HG03432 (cell line): Measurements from ENCODE around the gene CLCF1.
A peak's percentile ranks its signal among the peaks of the same experiment; 100 is the strongest.

Experiments
- ATAC-seq: cut with Tn5 transposase; IDR thresholded peaks from one replicate; pipeline ENCODE4 v1.9.1; 2021; ENCODE audit warnings: mild to moderate bottlenecking, moderate library complexity; ENCODE audit not compliant: unreplicated experiment

Gene CLCF1

DNA sequence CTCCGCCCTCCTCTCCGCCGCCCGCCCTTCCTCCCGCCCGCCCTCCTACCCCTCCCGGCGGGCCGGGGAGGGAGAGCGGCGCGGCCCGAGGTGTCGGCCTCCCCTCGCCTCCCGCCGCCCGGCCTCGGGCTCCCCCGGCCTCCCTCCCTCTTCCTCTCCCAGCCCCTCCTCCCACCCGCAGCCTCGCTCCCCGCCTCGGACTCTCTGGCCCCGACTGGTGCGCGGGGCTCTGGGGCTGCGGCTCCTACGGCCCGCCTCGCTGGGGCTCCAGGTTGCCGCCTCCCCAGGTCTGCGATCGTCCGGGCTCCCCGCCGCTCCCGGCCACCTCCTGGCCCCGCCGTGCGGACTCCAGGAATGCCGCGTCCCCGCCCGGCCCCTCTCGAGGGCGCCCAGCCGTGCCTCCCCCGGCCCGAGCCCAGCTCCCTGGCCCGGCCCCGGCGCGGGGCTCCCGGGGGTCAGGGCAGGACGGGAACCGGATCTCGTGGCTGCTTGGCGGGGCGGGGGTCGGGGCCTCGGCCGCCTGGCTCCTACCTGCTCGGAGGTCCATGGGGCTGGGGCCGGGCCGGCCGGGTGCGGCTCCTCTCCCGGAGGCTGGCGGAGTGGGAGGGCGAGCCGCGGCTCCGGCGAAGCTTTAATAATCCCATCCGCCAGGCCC lies at the start of gene CLCF1:
CLCF1 (minus strand) TSS at position 606 of the 655 bp plus-strand sequence; CDS start at position 547, 59 bp downstream.
- ATAC-seq: no peak

DNA sequence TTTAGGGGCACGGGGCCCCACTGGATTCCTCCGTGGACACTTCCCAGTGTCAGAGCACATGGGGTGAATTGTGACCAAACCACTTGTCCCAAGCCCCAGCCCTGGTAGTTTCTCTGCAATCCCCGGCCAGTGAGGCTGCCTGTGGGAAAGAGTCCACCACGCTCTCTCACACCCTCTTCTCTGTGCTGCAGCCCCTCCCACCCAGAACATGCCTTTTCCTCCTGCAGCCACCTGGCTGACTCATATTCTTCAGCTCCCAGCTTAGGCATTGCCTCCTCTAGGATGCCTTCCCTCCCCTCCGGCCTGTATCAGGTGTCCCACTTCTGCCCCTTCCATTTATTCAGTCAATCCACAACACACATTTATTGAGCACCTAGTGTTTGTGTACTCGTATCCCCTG lies 49.5 kb upstream of the CLCF1 start:
- ATAC-seq: no peak

DNA sequence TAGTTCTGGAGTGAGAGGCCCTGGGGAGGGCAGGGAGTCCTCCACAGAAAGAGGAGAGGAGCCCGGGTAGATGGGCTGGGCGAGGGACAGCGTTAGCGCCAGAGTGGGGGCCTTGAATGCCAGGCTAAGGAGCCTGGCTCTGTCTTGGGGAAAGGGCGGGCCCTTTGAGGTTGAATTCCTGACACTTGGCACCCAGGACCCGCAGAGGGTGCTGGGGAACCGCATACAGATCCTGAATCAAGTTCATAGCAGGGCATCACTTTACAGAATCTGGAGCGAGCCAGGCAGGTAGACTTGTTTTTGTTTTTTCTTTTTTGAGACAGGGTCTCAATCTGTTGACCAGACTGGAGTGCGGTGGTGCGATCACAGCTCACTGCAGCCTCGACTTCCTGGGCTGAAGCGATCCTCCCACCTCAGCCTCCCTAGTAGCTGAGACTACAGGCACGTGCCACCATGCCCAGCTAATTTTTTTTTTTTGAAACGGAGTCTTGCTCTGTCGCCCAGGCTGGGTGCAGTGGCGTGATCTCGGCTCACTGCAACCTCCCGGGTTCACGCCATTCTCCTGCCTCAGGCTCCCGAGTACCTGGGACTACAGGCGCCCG lies 48.1 kb upstream of the CLCF1 start:
- ATAC-seq: no peak

DNA sequence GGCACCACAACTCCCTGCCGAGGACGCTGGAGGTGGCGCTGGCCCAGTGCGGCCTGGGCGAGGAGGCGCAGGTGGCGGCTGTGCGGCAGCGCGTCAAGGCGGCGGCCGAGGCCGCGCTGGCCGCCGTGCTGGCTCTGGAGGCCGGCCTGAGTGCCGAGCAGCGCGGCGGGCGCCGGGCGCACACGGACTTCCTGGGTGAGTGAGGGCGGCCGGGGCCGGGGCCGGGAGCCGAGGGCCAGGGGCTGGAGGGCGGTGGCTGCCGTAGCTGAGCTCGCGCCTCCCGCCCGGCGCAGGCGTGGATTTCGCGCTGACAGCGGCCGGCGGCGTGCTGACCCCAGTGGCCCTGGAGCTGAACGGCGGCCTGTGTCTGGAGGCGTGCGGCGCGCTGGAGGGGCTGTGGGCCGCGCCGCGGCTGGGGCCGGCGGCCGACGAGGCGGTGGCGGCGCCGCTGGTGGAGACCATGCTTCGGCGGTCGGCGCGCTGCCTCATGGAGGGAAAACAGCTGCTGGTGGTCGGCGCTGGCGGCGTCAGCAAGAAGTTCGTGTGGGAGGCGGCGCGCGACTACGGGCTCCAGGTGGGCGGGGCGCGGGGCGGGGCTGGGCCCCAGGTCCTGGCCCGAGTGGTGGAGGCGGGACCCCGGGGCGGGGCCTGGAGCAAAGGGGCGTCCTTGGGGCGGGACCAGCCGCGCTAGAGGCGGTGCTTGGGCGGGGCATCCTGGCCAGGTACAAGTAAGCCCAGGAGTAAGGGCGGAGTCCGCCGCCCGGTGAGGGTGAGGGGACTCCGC lies 47.4 kb upstream of the CLCF1 start:
- peak; percentile 83 for ATAC-seq

DNA sequence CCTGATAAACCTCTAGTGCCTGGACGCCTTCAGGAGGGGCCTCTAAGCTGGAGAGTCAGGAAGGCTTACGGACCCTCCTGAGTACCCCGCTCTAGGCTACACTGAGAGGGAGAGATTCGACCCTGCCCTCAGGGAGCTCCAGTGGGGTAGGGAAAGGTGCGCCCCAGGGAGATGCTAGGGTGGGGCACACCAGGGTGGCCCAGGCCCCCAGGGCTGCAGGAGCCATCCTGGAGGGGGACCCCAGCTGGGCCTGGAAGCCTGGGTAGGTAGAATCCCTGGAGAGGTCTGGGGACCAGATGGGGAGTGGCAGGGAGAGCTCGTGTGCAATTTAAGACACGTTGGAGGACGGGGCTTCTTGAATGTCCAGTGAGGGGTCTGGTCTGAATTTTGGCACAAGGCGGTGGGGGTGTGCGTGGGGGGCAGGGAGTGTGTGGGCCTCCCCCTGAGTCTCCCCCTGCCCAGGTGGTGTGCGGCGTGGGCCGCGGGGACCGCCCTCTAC lies 46.8 kb upstream of the CLCF1 start:
- ATAC-seq: no peak

DNA sequence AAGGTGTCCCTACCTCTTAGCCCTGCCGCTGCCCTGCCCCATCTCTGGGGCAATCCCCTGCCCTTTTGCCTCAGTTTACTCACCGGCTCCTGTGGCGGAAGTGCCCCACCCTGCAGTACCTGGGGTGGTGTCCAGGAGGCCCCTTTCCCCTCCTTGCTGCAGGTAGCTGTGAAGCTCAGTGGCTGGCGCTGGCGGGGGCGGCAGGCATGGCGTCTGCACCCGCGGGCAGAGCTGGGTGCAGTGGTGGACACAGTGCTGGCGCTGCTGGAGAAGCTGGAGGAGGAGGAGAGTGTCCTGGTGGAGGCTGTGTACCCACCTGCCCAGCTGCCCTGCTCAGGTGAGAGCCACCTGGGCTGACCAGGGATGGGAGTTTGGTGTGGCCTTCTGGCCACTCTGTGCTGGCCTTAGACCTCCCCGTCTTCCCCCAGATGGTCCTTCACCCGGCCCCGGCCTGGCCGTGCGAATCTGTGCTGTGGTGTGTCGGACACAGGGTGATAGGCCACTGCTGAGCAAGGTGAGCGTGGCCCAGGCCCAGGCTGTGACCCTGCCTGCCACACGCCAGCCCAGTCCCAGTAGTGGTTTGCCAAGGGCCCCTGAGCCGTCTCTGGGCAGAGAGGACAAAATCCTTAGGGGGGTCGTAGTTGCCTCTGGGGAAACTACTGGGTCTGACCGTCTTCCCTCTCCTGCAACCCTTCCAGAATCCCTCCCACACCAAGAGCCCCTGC lies 46.1 kb upstream of the CLCF1 start:
- no peak for ATAC-seq

DNA sequence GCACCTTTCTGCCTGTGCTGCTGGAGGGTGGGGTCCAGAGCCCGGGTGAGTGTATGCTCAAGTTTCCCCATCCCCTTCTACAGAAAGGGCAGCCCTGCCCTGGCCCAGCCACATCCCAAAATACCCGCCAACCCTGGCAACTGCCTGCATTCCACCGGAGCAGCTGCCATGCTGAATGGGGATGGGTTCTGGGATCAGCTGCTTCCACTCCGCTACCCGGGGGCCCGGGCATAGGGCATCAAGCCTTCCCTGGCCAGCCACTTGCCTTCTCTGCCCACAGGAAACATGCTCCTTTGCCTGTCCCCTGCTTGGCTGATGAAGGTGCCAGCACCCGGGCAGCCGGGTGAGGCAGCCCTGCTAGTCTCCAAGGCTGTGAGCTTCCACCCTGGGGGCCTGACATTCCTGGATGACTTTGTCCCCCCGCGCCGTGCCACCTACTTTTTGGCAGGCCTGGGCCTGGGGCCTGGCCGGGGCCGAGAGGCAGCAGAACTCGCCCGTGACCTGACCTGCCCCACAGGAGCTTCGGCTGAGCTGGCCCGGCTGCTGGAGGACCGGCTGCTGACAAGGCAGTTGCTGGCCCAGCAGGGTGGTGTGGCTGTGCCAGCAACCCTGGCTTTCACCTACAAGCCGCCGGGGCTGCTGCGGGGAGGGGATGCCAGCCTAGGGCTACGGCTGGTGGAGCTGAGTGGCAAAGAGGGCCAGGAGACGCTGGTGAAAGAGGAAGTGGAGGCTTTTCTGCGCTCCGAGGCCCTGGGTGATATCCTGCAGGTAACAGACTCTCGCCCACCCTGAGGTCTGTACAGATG lies 45.3 kb upstream of the CLCF1 start:
- ATAC-seq: no peak

DNA sequence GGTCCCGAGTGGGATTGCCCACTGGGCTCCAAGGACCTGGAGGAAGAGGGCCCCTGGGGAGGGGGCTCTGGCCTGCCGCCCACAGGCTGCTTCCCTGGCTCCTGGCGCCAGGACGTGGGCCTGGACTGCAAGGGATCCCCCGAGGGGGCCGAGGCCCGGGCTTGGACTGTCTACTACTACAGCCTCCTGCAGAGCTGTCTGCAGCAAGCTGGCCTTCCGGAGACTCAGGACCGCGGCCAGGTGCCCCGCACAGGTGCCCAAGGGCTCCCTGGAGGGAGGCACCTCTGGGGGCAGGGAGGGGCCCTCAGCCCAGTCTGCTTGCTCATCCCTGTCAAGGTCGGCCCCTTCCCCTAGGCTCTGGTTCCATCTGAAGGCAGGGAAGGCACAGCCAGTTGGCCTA lies 44.0 kb upstream of the CLCF1 start:
- ATAC-seq: no peak

DNA sequence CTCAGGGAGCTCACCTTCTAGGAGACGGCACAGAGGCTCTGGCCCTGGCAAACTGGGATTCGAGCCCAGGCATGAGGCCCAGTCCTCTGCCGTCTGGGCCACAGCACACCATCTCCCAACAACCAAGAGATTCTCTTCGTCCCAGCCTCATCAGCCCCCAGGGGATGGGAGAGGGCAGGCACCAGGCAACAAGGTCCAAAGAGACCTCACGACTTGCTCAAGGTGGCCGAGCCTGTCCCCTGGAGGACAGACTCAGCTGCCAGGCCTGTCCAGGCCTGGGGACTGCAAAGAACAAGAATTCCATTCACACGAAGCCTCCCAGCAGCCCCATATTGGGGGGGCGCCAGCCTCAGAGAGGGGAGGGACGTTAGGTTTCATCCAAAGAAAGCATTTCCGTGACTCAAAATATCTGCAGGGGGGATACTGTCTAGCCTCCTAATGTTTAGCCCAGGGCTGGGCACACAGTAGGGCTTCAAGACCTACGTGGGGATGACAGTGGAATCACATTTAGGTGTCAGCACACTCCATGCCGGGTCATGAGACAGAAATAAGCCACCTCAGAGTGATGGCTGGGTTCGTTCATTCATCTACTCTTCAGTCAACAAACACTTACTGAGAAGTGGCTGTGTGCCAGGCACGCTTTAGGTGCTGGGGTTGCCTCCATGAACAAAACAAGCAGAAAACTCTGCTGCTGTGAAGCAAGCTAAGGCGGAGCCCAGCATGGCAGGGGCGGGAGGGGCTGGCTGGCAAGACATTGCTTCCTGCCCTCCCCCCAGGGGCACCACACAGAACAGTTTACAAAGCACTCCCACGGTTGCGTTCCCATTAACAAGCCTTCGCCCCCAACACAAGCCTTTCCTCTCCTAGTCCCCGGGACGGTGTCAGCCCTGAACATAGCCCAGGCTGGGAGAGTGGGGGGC lies 43.3 kb upstream of the CLCF1 start:
- ATAC-seq: no peak

DNA sequence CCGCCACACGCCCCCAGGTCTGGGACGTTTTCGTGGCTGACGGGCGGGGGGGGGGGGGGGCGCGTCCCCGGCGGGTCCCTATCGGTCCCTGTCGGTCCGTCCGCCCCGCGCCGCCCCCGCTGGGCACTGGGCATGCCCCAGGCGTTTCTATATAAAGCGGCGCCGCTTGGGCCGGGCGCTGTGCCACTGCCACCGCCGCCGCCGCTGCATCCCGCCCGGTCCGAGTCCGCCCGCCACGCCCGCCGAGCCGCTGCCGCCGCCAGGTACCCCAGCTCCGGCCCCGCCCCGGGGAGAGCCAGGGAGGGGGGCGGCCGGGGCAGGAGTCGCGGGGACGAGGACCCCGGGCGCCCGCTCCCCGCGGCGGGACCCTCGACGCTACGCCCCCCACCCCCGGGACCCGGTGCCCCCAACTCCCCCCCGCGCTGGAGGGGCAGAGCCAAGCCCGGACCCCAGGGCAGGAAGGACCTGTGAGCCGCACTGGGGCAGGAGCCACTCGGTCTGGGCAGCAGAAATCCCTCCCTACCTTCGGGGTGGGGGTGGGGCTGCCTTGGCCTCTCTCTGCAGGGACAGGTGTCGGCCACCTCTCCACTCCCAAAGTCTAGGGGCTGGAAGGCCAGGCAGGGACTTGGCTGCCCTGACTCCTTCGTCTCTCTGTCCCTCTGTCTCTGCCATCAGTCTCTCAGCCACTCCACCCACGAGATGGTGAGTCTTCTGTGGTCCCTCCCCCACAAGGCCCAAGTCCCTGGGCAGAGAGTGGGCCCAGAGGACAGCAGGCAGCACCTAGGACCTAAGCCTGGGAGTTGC lies 42.3 kb upstream of the CLCF1 start, which contains the start of gene CARNS1:
CARNS1 (plus strand) TSS at position 178 of the 804 bp plus-strand sequence; CDS start at position 700, 522 bp downstream.
- no peak for ATAC-seq

DNA sequence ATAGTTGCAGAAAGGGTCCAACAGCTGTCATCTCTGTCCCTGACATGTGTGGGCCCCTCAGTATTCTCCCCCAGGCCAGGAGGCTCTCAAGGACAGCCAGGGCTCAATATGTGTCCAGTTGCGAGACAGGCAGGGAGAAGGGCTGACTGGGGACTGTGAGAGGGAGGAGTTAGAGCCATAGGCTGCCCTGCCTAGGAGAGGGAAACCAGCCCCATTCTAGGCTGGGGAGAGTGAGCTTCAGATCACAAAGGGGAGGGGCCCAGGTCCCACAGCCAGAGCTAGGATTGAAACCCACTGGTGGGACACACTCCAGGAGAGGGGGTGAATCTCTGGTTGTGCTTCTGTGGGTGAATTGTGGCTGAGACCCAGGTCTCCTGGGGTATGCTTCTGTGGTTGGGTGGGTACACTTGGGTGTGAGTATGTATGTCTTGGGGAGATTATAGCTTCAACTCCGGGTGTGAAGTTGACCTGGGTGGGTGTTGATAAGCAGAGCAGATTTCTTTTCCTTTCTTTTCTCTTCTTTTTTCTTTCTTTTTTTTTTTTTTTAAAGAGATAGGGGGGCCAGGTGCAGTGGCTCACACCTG lies 40.0 kb upstream of the CLCF1 start:
- ATAC-seq: no peak

DNA sequence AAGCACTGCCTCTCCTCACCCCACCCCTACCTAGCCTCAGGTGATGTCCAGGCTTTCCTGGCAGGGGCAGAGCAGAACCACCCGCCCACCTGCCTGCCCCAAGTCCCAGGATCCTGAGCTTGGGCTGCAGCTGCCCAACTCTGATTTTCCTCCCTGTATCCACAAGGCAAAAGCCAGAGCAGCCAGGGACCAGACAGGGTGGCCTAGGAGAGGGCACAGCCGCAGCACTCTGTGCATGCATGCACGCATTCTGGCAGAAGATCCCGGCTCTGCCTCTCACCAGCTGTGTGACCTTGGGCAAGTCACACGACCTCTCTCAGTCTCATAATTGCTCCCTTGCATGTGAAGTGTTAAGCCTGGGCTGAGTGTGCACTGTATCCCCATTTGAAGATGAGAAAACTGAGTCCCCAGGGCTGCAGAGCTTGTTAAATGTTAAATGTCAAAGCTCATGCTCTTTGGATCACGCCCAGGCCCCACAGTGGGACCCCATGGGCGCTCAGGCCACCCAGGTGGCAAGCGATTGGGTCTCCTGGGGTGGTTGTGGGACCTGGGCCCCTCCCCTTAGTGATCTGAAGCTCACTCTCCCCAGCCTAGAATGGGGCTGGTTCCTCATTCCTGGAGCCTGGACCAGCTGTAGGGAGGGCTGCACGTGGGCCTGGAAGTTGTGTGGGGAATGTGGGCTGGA lies 39.2 kb upstream of the CLCF1 start:
- ATAC-seq: no peak

DNA sequence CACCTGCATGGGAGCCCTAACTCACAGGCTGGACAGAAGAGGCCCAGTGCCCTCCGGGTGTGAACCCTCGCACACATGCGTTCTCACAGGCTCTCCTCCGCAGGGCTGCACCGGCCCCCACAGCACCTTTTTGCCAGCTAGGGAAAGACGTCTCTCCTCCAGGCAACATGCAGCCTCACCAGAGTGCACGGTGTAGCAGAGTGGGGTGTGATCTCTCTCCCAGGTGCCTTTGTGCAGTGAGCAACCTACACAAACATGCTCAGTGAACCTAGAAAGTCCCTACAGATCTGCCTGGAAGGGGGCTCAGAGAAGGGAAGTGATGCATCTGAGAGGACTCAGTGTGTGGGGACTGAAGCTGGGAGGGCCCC lies 38.4 kb upstream of the CLCF1 start:
- ATAC-seq: no peak

DNA sequence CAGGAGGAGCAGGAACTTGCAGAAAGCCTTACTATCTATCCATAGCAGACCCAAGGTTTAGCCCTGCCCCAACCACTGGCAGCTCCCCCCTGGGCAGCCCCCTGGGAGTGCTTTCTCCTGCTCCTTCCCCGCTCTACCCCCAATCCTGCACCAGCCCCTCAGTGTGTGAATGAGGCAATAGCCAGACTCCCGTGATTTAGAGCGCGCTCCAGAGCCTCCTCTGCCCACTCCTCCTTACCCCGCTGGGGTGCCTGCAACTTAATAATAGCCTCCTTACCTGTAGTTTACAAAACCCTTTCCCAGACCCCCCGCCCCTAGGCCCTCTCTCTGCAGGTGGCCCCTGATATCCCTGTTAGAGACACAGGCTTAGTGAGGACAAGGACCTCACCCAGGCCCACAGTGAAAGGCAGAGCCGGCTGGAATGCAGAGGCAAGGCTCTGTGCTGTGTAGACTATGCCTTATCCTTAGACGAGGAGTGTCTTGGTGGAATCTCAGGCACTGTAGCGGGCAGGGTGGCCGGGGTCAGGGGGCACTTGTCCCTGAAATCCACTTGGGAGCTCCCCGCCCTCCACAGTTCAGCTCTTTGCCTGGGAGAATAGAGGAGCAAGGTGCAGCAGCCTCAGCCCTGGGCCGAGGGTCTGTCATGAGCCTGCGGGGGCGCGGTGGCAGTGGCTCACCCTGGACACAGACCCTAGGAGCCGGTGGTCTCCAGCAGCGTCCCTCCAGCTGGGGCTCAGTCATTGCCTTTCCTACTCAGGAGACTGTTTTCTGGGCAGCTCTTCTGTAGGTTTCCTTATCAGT lies 37.8 kb upstream of the CLCF1 start:
- no peak for ATAC-seq

DNA sequence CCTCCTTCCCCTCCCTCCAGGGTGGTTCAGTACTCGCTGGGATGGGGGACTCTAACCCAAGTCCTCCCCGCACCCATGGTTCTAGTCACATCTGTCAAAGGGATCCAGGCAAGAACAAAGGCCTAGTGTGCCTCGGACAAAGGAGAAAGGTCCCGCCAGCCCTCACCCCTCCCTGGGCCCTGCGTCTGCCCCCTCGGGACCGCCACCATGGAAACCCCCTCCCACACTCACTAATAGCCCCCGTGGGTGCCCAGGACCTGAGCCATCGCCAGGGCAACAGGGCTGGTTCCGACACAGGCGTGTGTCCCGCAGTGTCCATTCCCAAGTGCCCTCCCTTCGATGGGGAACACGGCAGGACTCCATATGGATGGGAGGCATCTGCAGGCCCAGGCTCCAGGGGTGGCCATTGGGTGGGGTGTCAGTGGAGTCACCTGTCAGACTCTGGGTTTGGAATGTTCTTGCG lies 37.0 kb upstream of the CLCF1 start:
- ATAC-seq: no peak

DNA sequence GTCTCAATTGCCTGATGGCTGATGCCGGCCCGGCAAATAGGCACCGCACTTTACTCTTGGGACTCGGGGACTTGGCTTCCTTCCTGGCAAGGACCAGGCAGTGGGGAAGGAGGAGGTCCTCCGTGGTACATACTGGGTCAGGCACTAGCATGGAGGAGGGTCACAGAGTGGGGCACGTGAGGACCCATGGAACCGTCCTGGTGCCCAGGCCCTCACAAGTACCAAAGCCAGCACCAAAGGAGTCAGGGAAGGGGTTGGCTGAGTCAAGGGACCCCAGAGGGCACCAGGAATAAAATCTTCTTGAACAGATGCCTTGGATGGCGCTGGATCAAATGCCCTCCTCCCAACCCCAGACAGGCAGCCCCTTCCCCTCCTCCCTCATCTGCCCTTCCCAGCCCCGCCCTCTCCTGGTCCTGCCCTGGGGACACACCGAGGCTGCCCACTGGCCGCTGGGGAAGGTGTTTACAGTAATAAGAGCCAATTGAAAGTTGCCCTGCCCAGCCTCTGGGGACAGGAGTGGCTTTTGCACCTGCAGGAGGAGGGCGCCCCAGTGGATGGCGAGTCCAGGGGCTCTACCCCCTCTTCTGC lies 36.5 kb upstream of the CLCF1 start:
- ATAC-seq: no peak
